Hindlimb muscle (tissue), 1 donor: ENCODE data around the gene DCLK1. TPM values are rescaled to one million over a fixed set of nuclear protein-coding genes. Genes with fewer than 3 reads are reported as not detected.
"Not testable (repeated sequence)": the region's sequence is repeated elsewhere in the genome, so short reads cannot be mapped to it uniquely, and the experiment has no call there.

Source experiments
- DNase-seq: peaks from one replicate; pipeline ENCODE4 v3.0.0-alpha.2; 2013
- polyA plus RNA-seq: library from polyadenylated mRNA; unstranded; fragments of 120-200 nt; gene quantifications from one replicate; pipeline ENCODE4 v1.2.1, GENCODE V29; 2013; ENCODE audit not compliant: insufficient read length

The DCLK1 gene
- polyA plus RNA-seq, 1 donor = 114 TPM

DNA sequence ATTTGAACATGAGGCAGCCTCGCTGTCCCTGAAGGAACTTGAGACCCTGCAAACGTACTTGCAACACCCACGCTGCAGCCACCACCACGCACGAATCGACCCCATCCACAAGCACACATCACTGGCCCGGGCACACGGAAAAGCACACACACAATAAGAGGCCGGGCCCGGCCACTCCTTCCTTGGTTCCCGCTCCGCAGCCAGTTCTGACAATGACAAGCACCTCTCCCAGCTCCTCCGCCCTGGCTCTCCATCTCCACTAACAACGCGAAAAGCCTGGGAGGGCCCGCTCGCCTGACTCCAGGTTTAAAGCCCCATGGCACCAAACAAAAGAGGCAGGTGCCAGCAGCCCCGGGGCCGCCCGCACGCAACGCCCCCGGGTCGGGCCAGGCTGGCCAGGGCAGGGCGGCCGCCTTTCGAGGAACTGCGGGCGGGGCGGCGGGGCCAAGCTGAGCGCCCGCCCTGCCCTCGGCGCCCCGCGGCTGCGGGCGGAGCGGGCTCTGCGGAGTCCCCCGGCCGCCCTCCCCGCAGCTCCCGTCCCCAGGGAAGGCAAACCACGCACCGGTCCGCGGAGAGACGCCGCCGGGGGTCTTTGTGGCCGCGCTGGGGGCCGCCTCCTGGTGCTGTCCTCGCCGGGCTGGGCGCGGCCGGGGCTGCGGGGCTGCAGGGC, 495 bp downstream of the DCLK1 start:
- peak; percentile 34 for DNase-seq

DNA sequence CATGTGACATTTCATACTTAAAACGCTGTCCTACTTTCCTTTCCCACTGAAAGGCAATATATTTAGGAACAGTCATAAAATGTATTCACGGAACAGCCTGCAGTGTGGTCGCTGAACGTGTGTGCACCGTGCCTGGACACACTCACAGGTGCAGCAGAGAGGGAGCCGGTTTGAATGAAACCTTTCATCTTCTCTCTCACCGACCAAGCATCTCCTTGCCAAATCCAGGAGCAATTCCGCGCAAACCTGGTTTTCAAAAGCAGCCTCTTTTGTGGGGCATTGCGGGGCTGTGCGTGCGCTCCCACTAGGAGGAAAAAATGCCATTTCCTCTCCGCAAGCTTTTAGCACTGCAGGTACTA, 1.0 kb downstream of the DCLK1 start:
- no peak for DNase-seq

DNA sequence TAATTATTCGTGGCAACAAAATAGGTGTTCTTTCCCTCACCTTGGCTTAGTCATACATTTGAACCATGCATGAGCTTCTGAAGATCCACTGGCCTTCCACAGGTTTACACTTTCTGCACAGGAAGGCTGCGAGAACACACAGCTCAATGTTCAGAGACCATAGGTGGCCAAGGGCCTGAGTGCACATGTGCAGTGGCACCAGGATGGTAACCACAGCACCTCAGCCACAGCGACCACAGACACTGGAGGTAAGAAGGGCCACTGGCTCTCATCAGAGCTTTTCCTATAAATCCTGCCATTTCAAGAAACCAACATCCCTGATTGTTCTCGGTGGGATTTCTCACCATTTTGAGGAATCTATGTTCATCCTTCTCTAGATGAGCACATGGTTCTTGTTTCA, 1.6 kb downstream of the DCLK1 start:
- no peak for DNase-seq

DNA sequence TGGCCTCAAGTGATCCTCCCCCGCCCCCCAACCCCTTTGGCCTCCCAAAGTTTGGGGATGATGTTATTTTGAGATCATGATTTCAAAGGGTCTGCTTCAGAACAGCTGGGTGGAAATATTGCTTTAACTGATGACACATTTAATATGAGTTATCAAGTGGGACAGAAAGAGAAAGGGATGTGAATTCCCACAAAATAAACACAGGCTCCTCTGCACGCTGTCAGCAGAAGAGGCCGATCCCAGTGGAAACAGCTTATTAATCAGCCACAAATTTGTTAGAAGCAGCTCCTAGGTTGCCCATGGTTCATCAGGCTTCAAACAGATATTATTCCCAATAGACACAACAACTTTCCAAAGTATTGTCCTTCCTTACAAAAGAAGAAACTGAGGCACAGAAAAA, 4.7 kb downstream of the DCLK1 start:
- no peak for DNase-seq

DNA sequence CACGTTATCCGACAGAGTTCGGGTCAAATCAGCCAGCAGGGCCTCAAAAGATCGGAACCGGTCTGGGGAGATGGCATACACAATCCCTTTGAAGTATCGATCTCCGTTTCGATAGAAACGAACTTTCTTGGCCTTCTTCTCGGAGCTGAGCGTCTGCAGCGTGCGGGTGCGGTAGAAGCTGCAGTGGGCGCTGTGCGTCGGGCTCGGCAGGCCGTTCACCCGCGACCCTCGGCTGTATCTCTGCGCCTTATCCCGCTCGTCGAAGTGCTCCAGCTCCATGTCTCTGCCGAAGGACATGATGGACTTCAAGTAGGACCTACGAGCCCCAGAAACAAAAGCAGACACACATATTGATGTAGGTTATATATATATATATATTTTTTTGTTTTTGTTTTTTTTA, 5.3 kb downstream of the DCLK1 start:
- DNase-seq = no peak

DNA sequence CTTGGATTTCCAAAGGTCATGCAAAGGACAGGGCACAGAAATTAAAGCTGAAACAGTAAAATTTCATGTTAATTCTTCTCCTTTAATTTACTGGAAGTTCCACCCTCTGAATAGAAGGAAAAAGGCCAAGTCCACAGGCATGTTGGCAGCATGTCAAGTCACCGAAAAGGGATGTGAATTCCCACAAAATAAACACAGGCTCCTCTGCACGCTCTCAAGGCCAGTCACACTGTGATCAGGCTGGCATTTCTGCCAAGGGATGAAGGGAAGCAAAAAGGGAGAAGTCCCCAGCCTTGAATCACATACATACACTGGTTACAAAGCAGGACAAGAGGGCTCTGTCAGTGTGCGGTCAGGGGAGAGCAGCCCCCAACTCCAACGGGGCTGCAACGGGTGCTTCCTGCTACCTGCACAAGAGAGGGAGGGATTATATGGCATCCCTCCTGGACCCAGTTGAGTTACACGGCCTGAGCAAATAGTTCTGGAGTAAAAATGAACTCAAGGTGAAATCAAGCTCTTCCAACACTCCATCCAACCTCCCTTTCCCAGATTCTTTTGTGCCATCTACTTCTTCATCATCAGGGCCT, 6.9 kb downstream of the DCLK1 start:
- no peak for DNase-seq

DNA sequence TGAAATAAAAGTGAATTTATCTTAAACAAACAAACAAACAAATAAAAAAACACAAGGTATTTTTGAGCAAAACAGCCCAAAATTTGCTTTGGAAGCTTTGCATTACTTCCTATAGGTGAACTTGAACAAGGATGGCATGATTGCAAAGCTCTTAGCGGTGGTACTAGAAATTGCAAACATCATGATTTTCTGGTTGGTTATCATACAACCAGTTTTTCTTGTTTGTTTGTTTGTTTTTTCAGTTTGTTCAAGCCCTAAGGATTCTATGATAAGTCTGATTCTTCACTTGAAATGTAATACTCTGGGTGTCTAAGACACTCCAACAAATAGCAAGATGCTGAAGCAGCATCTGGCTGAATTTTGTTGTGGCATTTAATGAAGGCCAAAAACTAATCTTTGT, 15.9 kb downstream of the DCLK1 start:
- DNase-seq = no peak

DNA sequence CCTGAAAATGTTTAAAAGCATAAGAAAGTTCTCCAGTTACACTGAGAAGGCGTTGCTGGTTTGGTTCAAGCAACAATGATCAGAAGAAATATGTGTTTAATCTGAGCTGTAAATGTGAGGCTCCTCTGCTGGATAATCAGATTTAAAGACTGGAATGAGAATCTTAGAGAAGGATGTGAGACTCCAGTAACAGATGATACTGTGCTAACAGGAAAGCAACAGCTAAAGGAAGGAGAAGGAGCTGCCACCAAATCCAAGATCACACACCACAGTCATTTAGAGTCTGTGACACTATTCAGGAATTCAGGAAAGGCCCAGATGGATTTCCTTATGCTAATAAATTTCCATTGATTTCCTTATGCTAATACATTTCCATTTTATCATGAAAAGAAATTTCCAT, 16.9 kb downstream of the DCLK1 start:
- no peak for DNase-seq

DNA sequence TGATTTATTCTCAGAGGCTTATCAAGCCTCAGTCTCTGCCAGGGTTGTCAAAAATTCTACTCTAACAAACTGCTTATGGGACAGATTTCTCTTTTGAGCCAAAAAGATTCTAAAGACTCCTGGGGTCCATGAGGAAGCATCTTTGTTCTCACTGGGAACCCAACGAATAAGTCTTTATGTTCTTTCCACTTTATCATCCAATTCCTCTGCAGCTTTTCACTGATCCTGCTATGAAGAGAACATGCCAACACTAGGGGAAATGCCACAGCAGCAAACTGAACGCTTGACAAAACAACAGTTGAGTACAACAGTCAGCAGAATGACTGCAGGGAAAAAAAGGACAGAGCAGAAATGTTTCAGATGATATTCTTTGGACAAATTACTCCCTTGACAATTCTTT, 22.2 kb downstream of the DCLK1 start:
- no peak for DNase-seq

DNA sequence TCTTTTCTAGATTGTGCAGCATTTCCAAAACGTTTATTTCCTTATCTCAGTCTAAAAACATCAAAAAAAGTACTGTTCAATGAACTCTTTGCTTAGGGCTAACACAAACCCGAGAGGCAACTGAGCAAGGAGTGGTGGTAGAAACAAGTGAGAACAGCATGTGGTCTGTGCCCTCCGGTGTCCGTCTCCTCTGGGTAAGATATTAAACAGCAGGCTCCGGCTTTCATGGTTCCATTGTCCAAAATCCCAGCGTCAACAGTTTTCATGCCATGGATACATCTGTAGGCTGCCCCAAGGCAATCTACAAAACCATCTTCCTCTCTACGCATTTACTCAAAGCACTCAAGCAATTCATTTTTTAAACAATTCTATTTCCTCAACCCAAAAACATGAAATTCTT, 22.8 kb downstream of the DCLK1 start:
- DNase-seq = no peak

DNA sequence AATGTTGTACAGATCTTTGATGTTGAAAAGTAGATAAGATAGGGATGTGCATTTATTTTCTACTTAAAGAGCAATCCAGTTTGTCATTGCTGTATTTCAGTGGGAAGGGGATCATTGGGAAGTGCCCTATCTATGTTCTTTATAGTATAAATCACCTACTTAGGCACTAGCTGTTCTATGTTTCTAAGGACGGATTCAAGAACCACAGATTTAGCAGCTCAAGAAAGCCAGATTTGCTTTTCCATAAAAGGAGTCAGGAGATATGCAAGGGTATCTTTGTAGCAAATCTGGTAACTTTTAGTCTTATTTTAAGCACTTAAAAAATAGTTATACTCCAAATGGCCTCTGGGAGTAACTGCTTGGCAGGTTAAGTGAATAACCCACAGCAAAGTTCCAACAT, 23.7 kb downstream of the DCLK1 start:
- DNase-seq = no peak

DNA sequence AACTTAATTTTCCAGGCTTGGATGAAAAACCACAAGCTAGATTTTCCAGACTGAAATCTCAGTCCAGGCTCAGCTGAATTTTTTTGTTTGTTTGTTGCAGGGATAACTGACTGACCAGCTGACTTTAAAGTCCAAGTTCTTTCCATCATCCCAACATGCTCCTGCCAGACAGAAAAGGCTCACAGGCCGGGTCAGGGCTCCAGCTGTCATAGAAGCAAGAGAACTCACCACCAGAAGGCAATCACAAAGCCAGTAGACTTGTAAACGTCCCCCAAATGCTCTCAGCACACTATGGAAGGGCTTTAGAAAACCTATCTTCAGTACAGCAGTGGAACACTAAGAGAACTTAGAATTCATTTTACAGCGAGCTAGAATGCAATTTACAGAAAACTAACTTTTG, 25.5 kb downstream of the DCLK1 start:
- no peak for DNase-seq

DNA sequence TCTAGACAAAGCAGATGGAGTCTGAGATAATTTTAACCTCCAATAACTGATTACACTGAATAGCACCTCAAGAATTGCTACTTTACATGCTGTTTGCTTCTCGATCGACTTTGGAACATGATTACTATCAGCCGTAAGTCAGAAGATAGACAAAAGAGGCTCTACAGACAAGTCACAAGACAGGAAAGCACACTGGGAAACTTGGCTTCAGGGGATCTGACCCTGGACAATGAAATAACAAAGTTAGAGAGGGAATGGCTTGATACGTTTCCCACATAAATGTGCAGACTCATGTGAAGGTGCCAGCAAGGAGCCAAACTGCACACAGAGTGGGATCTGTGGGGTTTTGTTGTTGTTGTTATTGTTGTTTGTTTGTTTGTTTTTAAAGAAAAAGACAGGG, 28.5 kb downstream of the DCLK1 start:
- no peak for DNase-seq

DNA sequence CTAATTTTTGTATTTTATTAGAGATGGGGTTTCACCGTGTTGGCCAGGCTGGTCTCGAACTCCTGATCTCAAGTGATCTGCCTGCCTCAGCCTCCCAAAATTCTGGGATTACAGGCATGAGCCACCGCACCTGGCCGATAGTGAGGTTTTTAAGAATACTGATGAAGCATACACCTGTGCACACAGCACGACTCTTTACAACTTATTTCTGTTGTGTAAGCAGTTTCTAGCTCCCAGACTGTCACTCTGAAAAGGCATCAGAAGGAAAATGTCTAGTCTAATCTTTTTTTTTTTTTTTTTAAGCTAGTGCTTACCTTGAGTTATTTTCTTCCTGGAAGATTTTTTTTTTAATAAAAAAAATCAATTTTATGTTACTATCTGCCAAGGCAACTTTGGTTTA, 29.3 kb downstream of the DCLK1 start:
- DNase-seq = not testable (repeated sequence)

DNA sequence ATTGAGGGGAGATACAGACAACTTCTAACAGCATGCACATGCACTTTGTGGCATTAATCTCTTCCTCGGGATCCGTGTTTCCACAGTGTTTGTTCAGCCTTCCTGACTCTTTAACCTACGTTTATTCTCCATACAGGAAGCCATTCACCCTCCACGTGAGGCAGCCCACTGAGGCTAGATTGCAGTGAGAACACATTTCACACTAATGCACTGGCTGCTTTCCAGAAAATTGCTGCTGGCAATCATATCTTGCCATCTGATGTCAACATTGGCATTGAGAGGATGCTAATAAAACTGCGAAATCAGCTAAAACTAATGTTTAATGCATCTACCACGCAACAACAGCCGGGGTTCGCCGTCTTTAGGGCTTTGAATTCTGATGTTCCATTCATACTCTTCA, 30.0 kb downstream of the DCLK1 start:
- no peak for DNase-seq

DNA sequence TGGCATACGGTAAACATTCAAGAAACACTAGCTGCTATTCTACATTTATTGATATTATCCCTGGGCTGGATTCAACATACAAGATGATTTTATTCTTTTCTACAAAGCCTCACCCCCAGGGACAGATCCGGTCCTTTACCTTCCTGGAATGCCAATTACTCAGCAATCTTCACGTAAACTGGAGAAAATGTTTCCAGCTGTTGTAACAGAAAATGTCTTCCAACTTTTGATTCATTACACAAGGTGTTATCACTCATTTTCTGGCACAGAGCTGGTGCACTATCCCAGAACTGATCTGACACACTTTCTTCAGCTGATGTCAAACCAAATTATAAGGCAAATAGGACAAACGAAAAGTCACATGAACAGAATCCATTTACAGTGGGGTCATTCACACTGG, 33.1 kb downstream of the DCLK1 start:
- DNase-seq = no peak

DNA sequence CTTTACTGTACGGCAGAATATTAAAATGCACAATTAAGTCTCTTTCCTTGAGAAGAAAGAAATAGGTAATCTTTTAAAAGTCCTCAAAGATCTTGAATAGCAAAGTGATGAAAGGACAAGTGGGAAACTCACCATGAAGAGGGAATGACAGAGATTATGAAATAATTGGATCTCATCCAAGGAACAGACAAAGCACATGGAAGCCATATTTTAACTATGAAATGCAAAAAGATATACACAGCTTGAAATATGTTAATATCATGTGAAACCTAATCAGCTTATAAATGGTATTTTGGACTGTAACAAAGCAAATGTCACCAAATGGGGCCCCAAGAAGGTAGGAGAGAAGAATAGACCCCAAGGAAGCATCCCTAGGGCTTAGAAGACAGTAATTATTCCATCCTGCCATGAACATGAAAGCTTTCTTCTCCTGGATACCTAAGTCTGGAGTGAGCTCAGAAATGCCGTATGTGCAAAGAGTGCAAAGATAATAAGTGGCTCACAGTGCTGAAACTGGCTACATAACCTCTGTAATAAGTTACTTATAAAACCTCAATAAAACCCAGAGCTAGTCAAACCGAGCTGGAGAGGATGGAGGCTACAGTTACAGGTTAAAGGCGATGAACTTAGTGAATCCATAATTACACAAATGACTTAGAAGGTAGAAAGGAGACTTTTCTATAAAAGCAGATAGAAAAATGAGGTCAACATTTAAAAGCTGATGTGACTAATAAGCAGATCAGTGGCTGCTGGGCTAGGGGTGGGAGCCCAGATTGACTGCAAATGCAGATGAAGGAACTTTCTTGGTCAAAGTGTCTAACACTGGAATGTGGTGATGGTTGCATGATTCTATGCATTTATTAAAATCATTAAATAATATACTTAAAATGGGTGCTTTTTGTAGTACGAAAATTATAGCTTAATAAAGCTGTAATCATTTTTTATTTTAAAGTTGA, 34.4 kb downstream of the DCLK1 start:
- no peak for DNase-seq

DNA sequence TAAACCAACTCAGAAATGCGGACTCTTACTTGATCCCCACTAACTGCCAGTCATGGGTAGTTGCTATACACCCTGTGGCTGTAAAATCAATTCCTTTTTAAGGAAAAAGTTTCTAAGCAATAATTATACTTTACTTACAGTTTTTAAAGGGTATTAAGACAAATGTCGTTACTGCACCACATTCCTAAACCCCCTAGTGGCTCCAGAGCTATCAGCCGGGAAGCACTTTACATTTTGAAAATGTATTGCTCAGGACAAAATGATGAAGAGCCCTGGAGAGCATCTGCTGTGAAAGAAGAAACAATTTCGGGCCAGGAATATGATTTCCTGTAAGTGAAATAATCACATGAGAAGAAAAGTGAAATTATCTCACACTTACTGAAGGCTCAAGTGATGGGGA, 36.7 kb downstream of the DCLK1 start:
- no peak for DNase-seq

DNA sequence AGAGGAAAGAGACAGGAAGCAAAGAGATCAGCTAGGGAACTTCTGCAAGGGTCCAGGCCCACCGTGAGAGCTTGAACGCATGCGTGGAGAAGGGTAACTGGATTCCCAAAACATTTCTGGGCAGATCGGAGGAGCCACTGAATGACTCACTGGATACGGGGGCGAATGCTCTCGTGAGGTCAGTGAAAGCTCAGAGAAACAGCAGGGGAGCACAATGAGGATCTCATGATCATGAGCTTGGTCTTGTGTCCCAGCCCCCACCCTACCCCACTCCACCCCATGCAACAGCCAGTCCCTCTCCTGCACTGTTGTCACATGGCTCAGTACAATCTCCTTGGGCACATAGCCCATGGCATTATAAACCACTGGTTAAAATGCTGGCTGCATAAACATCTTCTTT, 40.6 kb downstream of the DCLK1 start:
- no peak for DNase-seq

DNA sequence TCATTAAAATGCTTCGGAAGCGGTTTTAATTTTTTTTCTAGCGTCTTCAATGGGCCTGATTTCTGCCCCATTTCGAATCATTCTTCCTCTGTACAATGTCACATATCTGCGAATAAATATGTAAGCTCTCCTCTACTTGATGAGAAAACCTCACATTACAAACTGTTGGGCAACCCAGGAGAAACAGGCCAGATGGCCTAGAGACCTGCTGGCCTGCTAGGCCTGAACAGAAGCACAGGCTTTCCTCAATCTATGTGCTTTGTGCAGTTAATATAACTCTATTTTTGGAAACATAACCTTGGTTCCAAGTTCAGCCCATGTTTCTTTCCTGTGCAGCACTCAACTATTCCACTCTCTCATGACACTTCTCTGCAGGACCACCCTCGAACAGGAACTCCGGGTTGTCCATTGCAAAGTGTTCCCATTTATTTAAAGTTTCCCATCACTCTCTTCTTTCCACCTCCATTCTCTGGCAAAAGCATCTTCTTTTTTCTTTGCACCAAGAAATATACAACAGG, 42.0 kb downstream of the DCLK1 start:
- DNase-seq = peak; percentile 26

DNA sequence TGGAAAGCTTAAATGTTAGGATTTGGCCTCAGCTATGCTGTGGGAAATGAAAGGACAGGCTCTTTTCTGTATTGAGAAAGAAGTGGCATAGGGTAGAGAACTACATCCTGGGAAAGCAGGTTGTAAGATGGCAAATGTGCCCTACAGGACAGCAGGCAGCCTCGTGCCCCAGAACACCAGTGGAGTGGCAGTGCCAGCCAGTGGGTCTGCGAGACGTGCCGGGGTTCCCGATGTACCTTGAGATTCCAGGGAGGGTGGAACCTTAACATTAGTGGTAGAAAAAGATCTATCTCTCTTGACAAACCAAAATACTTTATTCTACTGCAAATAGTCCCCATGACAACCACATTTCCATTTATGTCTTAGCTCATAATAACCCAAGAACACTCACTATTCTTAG, 42.7 kb downstream of the DCLK1 start:
- no peak for DNase-seq

DNA sequence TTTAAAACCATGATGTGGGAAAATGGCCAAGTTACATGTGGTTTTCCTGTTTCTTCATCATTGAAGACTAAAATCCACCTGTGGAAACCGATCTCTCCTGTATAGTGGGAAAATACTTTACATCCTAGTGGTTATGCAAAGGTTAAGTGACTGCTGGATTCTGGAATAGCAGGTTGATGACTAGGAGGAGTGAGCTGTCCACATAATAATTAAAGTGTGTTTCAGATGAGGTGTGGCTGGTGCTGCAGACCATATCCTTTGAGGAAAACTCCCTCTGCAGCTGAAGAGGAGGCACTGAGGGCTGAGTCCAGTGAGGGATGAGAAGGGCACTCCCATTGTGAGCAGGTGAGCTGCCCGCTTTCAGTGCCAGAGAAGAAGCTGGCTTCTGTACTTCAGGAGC, 43.2 kb downstream of the DCLK1 start:
- DNase-seq = no peak

DNA sequence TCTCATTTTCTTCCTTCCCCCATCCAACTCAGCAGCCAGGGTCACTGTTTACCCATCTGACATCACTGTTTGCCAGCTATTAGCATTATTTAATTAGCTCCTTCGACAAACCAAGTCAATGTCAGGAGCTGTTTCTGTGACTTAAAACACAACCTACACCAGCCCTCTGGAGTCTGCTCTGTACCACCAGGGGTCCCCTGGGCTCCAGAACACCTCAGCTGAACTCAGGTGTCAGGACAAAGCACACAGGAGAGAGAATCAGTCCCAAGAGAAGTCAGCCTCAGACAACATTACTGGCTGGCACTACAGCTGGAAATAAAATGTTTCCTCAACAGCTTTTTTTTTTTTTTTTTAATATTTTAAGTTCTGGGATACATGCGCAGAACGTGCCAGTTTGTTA, 45.1 kb downstream of the DCLK1 start:
- DNase-seq = no peak

DNA sequence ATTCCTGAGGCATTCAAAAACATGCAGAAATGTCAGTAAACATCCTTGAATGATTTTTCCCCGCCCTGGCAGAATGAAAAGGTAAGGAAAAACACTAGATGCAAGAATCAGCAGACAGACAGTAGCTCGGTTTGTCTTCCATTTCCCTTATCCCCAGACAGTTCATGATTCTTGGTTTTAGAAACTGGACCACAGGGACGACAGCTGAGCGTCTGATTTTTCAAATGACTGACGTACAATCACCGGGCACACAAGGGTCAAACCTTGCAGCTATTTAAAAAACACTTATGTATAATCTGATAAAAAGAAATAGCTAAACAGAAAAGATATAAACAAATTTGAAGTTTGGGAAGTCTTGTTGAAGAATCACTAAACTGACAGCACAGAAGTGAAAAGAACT, 47.1 kb downstream of the DCLK1 start:
- DNase-seq = no peak
